Measurements from ENCODE around the gene ZBTB49. TPM values are rescaled to one million over a fixed set of nuclear protein-coding genes. Genes with fewer than 3 reads are reported as not detected.

ZBTB49 gene
- polyA plus RNA-seq, 1 donor from 2014 or later = 16.5 TPM

- Histone ChIP-seq H3K4me2 (ENCODE audit: low read length) (no peak overlapping the region), H2AFZ (ENCODE audit: low read depth, low read length) (no peak overlapping the region), H3K27me3 (ENCODE audit: insufficient read depth, low read depth, low read length) (no peaks in the 10 kb centered on the region), H3K9me2 (ENCODE audit: insufficient read depth, low read length) (no peaks in the 10 kb centered on the region), H3F3A (ENCODE audit: insufficient read depth, low read length, poor library complexity, severe bottlenecking) (no peaks in the 10 kb centered on the region), H4K20me1 (ENCODE audit: insufficient read depth) (no peaks in the 10 kb centered on the region), H3K4me3 (ENCODE audit: low read length) (no peak overlapping the region), H3K9ac (ENCODE audit: low read length) (no peak overlapping the region), H3K27ac (ENCODE audit: low read length) (no peak overlapping the region), H3K36me3 (ENCODE audit: insufficient read depth, low read length) (no peaks in the 10 kb centered on the region), H3K79me2 (replicated peaks; ENCODE audit: insufficient read depth, low read length) (no peaks in the 10 kb centered on the region), H3K9me3 (ENCODE audit: low read length) (no peaks in the 10 kb centered on the region)
- TF ChIP-seq REST (IDR thresholded peaks at IDR 0.05; ENCODE audit: borderline replicate concordance) (no peak), EP300 (conservative IDR thresholded peaks at IDR 0.05; ENCODE audit: poor library complexity, severe bottlenecking) (no peak), CTCF (IDR thresholded peaks at IDR 0.05; ENCODE audit: poor library complexity, severe bottlenecking) (no peak), TAF1 (IDR thresholded peaks at IDR 0.05; ENCODE audit: low read depth) (no peak), MXI1 (conservative IDR thresholded peaks at IDR 0.05; ENCODE audit: poor library complexity, severe bottlenecking) (no peak), RAD21 (conservative IDR thresholded peaks at IDR 0.05) (no peak)
Observed at GRCh38 chr4:4338210-4339001, 48.4 kb downstream of the ZBTB49 start.

- no peaks in the 10 kb centered on the region for H3K27me3 ChIP-seq (ENCODE audit: insufficient read depth, low read depth, low read length)
- H3K79me2 ChIP-seq (replicated peaks; ENCODE audit: insufficient read depth, low read length) = no peaks in the 10 kb centered on the region
- no peaks in the 10 kb centered on the region for H3F3A ChIP-seq (ENCODE audit: insufficient read depth, low read length, poor library complexity, severe bottlenecking)
- no peak overlapping the region for H3K27ac ChIP-seq (ENCODE audit: low read length)
- H4K20me1 ChIP-seq (ENCODE audit: insufficient read depth) = no peaks in the 10 kb centered on the region
- H2AFZ ChIP-seq (ENCODE audit: low read depth, low read length) = no peak overlapping the region
- H3K9ac ChIP-seq (ENCODE audit: low read length) = no peak overlapping the region
- H3K9me3 ChIP-seq (ENCODE audit: low read length) = no peaks in the 10 kb centered on the region
- no peak for TF ChIP-seq CTCF (IDR thresholded peaks at IDR 0.05; ENCODE audit: poor library complexity, severe bottlenecking)
- no peak for TF ChIP-seq RAD21 (conservative IDR thresholded peaks at IDR 0.05)
- no peak for TF ChIP-seq EP300 (conservative IDR thresholded peaks at IDR 0.05; ENCODE audit: poor library complexity, severe bottlenecking)
- no peak overlapping the region for H3K4me2 ChIP-seq (ENCODE audit: low read length)
- no peaks in the 10 kb centered on the region for H3K36me3 ChIP-seq (ENCODE audit: insufficient read depth, low read length)
- no peaks in the 10 kb centered on the region for H3K9me2 ChIP-seq (ENCODE audit: insufficient read depth, low read length)
- no peak overlapping the region for H3K4me3 ChIP-seq (ENCODE audit: low read length)
Observed at GRCh38 chr4:4339504-4340085, 49.5 kb downstream of the ZBTB49 start.
